ENCODE results near the gene ACCSL. TPM values are rescaled to one million over a fixed set of nuclear protein-coding genes. Genes with fewer than 3 reads are reported as not detected.
A peak's percentile ranks its signal among the peaks of the same experiment; 100 is the strongest.

ACCSL gene
- total RNA-seq, 2 donors from 2014 or later, result not detected

- TF ChIP-seq, protein P1, sequence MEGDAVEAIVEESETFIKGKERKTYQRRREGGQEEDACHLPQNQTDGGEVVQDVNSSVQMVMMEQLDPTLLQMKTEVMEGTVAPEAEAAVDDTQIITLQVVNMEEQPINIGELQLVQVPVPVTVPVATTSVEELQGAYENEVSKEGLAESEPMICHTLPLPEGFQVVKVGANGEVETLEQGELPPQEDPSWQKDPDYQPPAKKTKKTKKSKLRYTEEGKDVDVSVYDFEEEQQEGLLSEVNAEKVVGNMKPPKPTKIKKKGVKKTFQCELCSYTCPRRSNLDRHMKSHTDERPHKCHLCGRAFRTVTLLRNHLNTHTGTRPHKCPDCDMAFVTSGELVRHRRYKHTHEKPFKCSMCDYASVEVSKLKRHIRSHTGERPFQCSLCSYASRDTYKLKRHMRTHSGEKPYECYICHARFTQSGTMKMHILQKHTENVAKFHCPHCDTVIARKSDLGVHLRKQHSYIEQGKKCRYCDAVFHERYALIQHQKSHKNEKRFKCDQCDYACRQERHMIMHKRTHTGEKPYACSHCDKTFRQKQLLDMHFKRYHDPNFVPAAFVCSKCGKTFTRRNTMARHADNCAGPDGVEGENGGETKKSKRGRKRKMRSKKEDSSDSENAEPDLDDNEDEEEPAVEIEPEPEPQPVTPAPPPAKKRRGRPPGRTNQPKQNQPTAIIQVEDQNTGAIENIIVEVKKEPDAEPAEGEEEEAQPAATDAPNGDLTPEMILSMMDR (IDR thresholded peaks at IDR 0.05), result peak; percentile 56 to 72 (median 66)
- TF ChIP-seq POLR2A (IDR thresholded peaks at IDR 0.05), result no peak
- Histone ChIP-seq H3K27ac (no peak overlapping the region), H3K9me3 (no peaks in the 10 kb centered on the region), H3K36me3 (replicated peaks in 1 of 2; ENCODE audit: insufficient read depth in 1 of 2, low read depth in 2 of 2) (no peaks in the 10 kb centered on the region), H3K4me3 (no peak overlapping the region), H3K4me1 (peaks cover 16% of the 10 kb centered on the region), H3K27me3 (no peaks in the 10 kb centered on the region)
- DNase-seq, result peak; percentile 79 to 83 (median 80)
- ATAC-seq, result no peak
- 21 to 23% methylated on average over 11 of the region's 11 CpGs for WGBS, 2 donors
- intact Hi-C loops (cut with DNase I), result no loop called here
Measured at GRCh38 chr11:44094260-44094868, 46.6 kb downstream of the ACCSL start.

DNA sequence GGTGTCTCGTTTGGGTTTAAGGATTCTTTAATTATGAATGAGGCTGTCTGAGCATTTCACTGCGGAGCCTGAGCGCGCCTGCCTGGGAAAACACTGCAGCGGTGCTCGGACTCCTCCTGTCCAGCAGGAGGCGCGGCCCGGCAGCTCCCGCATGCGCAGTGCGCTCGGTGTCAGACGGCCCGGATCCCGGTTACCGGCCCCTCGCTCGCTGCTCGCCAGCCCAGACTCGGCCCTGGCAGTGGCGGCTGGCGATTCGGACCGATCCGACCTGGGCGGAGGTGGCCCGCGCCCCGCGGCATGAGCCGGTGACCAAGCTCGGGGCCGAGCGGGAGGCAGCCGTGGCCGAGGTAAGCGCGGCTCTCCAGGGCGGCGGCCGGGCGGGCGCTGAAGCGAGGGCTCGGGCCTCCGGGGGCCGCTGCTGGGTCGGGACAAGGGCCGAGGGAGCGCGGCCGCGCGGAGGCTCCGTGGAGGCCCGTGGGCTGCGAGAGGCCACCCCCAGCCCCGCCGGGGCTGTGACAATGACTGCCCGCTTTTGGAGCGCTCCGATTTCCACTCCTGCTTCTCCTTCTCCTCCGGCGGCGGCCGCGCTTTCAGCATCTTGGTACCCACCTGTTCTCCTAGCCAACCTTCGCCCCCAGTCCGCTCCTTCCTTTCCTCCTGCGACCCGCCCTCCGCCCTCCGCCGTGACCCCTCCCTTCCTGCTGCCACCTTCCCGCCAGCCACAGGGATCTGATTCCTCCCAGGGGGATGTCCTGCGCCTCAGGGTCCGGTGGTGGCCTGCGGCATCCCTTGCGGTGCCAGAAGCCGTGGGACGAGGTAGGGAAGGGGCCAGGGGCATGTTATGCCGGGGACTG, 48.0 kb downstream of the ACCSL start, which contains the start of gene EXT2:
EXT2 (plus strand) TSS at position 173 of the 854 bp plus-strand sequence. CDS start 12,035 bp downstream, outside the sequence.
- peak within 1 kb of the TSS; percentile 71 to 88 (median 78) for H3K27ac ChIP-seq
- no peaks in the 10 kb centered on the region for H3K9me3 ChIP-seq
- WGBS, 2 donors, result 0 to 1% methylated on average over 24 to 83 of the region's 83 CpGs
- peak; percentile 90 to 92 (median 91) for DNase-seq
- peak; percentile 96 for ATAC-seq
- H3K36me3 ChIP-seq (replicated peaks in 1 of 2; ENCODE audit: insufficient read depth in 1 of 2, low read depth in 2 of 2), result no peaks in the 10 kb centered on the region
- intact Hi-C loops (cut with DNase I), result no loop called here
- H3K4me1 ChIP-seq, result peaks cover 16% of the 10 kb centered on the region
- H3K27me3 ChIP-seq, result no peaks in the 10 kb centered on the region
- H3K4me3 ChIP-seq, result peak within 1 kb of the TSS; percentile 49 to 96
- peak; percentile 53 to 72 (median 67) for TF ChIP-seq POLR2A (IDR thresholded peaks at IDR 0.05)
- TF ChIP-seq, protein P1 (IDR thresholded peaks at IDR 0.05), result peak; percentile 85 to 95 (median 86)

DNA sequence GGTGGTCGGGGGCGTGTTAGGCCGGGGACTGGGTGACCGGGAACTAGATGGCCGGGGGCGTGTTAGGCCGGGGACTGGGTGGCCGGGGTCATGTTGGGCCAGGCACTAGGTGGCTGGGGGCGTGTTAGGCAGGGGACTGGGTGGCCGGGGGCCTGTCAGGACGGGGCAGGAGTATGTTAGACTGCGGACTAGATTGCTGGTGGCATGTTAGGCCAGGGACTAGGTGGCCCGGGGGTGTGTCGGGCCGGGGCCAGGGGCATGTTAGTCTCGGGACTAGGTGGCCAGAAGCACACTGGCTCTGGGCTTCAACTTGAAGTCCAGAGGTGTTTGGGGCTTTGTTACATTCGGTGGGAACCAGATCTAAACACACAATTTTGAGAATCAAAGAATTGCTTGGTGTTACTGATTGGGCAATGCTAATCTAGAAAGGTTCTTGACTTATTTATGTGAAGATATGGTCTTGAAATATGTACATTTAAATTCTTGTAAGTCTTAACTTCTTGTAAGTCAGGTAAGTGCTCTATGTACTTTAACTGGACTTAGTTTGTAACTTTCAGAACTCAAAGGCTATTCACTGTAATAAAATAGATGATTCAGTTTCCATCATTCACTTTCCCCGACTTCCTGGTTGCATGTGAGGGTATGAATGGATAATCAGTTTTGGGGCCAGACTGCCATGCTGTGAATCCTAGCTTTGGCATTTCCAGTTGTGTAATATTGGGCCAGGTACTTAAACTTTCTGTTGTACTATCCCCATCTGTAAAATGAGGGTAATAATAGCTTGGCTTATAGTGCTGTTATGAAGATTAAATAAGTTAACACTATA, 48.8 kb downstream of the ACCSL start:
- WGBS, 2 donors, result 9 to 14% methylated on average over 6 to 18 of the region's 18 CpGs
- ATAC-seq (peak; percentile 7), DNase-seq (peak in 1 of 4 donors; percentile 7)
- no peaks in the 10 kb centered on the region for H3K27me3 ChIP-seq
- H3K36me3 ChIP-seq (replicated peaks in 1 of 2; ENCODE audit: insufficient read depth in 1 of 2, low read depth in 2 of 2), result no peaks in the 10 kb centered on the region
- peak overlapping the region in 3 of 4 donors; percentile 77 to 88 (median 79) for H3K27ac ChIP-seq
- H3K9me3 ChIP-seq, result no peaks in the 10 kb centered on the region
- peaks cover 16% of the 10 kb centered on the region for H3K4me1 ChIP-seq
- no peak for TF ChIP-seq POLR2A (IDR thresholded peaks at IDR 0.05)
- TF ChIP-seq, protein P1 (IDR thresholded peaks at IDR 0.05), result no peak
- H3K4me3 ChIP-seq, result peak overlapping the region; percentile 49 to 96
- intact Hi-C loops (cut with DNase I), result no loop called here

DNA sequence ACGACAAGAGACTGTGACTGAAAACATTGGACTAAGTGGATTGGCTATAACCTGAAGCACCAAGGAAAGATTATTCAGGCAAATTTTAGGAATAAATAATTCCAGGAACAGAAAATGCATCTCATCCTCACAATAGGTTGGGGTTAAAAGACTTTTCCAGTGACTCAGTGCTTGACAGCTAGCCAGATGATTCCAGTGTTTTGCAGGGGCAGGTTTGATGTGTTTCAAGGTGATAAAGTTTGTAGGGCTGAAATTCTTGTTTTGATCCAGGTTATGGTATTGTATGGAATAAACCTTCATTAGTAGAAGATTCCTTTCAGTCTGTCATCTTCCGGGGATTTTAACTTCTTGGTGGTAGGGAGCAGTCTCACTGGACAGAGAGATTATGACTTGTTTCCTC, 50.0 kb downstream of the ACCSL start:
- no peak for ATAC-seq
- 81 to 91% methylated on average over 2 of the region's 2 CpGs for WGBS, 2 donors
- H3K4me3 ChIP-seq, result no peak overlapping the region
- no peak for DNase-seq
- H3K4me1 ChIP-seq, result peaks cover 16% of the 10 kb centered on the region
- TF ChIP-seq POLR2A (IDR thresholded peaks at IDR 0.05), result no peak
- TF ChIP-seq, protein P1 (IDR thresholded peaks at IDR 0.05), result no peak
- intact Hi-C loops (cut with DNase I), result no loop called here
- H3K36me3 ChIP-seq (replicated peaks in 1 of 2; ENCODE audit: insufficient read depth in 1 of 2, low read depth in 2 of 2), result no peaks in the 10 kb centered on the region
- no peaks in the 10 kb centered on the region for H3K27me3 ChIP-seq
- no peak overlapping the region for H3K27ac ChIP-seq
- H3K9me3 ChIP-seq, result no peaks in the 10 kb centered on the region

All from body of pancreas (tissue), 4 donors.